HepG2 (cell line): ENCODE measurements around the gene NBR1. TPM values are rescaled to one million over a fixed set of nuclear protein-coding genes. Genes with fewer than 3 reads are reported as not detected.

Experiments used
- BRF2 ChIP-seq: sonication (generic); formaldehyde crosslinking; IDR thresholded peaks from 2 replicates; pipeline ENCODE4 v1.8.1; 2022; ENCODE audit warnings: mild to moderate bottlenecking, missing genetic modification reagents
- HHEX ChIP-seq: IDR thresholded peaks from 2 replicates; pipeline ENCODE4 v1.6.1; 2016; ENCODE audit warnings: control low read depth
- HOXD1 ChIP-seq: sonication (generic); formaldehyde crosslinking; IDR thresholded peaks from 2 replicates; pipeline ENCODE4 v1.5.0; 2020; ENCODE audit warnings: missing genetic modification reagents
- KDM3A ChIP-seq: IDR thresholded peaks from 2 replicates; pipeline ENCODE4 v1.6.1; 2018; ENCODE audit warnings: low read depth, missing compliant biosample characterization
- MAFG ChIP-seq: sonication (generic); formaldehyde crosslinking; IDR thresholded peaks from 2 replicates; pipeline ENCODE4 v1.5.1; 2020; ENCODE audit warnings: mild to moderate bottlenecking, missing genetic modification reagents
- MIER3 ChIP-seq: IDR thresholded peaks from 2 replicates; pipeline ENCODE4 v1.6.1; 2016; ENCODE audit warnings: missing compliant biosample characterization, borderline replicate concordance
- RBFOX2 ChIP-seq: fragments of 200-400 bp; formaldehyde crosslinking; IDR thresholded peaks from 2 replicates; pipeline ENCODE4 v1.6.1; 2017; ENCODE audit warnings: low read depth, mild to moderate bottlenecking, low read length
- SNRNP70 ChIP-seq: fragments of 200-400 bp; formaldehyde crosslinking; IDR thresholded peaks from 2 replicates; pipeline ENCODE4 v1.6.1; 2017; ENCODE audit warnings: mild to moderate bottlenecking, low read depth, low read length, moderate library complexity
- TBL1XR1 ChIP-seq: fragments of 150-350 bp; IDR thresholded peaks from 2 replicates; pipeline ENCODE4 v1.6.1; 2014; ENCODE audit warnings: borderline replicate concordance, low read length; ENCODE audit not compliant: partially characterized antibody
- ZNF12 ChIP-seq: sonication (generic); formaldehyde crosslinking; IDR thresholded peaks from 2 replicates; pipeline ENCODE4 v1.5.0; 2020; ENCODE audit warnings: missing genetic modification reagents
- ZNF136 ChIP-seq: sonication (generic); formaldehyde crosslinking; IDR thresholded peaks from 2 replicates; pipeline ENCODE4 v1.8.1; 2022; ENCODE audit warnings: low read depth, mild to moderate bottlenecking, moderate library complexity, missing genetic modification reagents
- ZNF605 ChIP-seq: sonication (generic); formaldehyde crosslinking; IDR thresholded peaks from 2 replicates; pipeline ENCODE4 v1.8.0; 2022; ENCODE audit warnings: mild to moderate bottlenecking, missing genetic modification reagents
- ZNF652 ChIP-seq: IDR thresholded peaks from 2 replicates; pipeline ENCODE4 v1.6.1; 2016; ENCODE audit warnings: low read depth, borderline replicate concordance
- ZNF724P ChIP-seq: sonication (generic); formaldehyde crosslinking; IDR thresholded peaks from 2 replicates; pipeline ENCODE4 v1.8.0; 2022; ENCODE audit warnings: missing genetic modification reagents, borderline replicate concordance
- ZSCAN31 ChIP-seq: sonication (generic); formaldehyde crosslinking; IDR thresholded peaks from 2 replicates; pipeline ENCODE4 v1.5.0; 2020; ENCODE audit warnings: low read depth, mild to moderate bottlenecking, missing genetic modification reagents
- ZSCAN9 ChIP-seq: IDR thresholded peaks from 2 replicates; pipeline ENCODE4 v1.6.1; 2016; ENCODE audit warnings: borderline replicate concordance
- polyA plus RNA-seq, 8 experiments: library from polyadenylated mRNA; depleted of rRNA in 3 of 8; stranded (reverse) in 7 of 8; unstranded in 1 of 8; fragments of >200 nt; fragmentation: Illumina TruSeq in 4 of 8; extraction: Trizol in 4 of 8; gene quantifications; 2 replicates each; pipeline versions ENCODE4 v1.2.1 to v1.2.3, GENCODE V29; 2011 to 2016; ENCODE audit warnings: low read depth in 4 of 8, missing spikeins in 1 of 8, mixed read lengths in 1 of 8; ENCODE audit not compliant: insufficient read depth in 1 of 8
- total RNA-seq, 5 experiments: library from RNA; depleted of rRNA; stranded (reverse); fragments of >200 nt; fragmentation: Illumina TruSeq; extraction: Trizol; gene quantifications; 2 replicates each; pipeline ENCODE4 v1.2.3, GENCODE V29; 2016; ENCODE audit warnings: low read depth in 1 of 5
- TF ChIP-seq, protein P1 (sequence below), 2 experiments: IDR thresholded peaks; 2 replicates each; pipeline ENCODE4 v1.6.1; 2011 to 2012; ENCODE audit warnings: low read length in 2 of 2, borderline replicate concordance in 1 of 2, low read depth in 1 of 2, mild to moderate bottlenecking in 1 of 2, moderate library complexity in 1 of 2
- TF ChIP-seq, protein P2 (sequence below): sonication (generic); formaldehyde crosslinking; IDR thresholded peaks from 2 replicates; pipeline ENCODE4 v1.4.0; 2020; ENCODE audit warnings: mild to moderate bottlenecking, missing genetic modification reagents, borderline replicate concordance
- TF ChIP-seq, protein P3 (sequence below): sonication (generic); formaldehyde crosslinking; IDR thresholded peaks from 2 replicates; pipeline ENCODE4 v1.4.0; 2020; ENCODE audit warnings: missing genetic modification reagents, borderline replicate concordance

The NBR1 gene
- total and polyA plus RNA-seq, 2 of the 13 experiments (the other 11 are each of a cell fraction or from before 2014, with no cell fraction given) = 51.7 to 121 TPM

DNA sequence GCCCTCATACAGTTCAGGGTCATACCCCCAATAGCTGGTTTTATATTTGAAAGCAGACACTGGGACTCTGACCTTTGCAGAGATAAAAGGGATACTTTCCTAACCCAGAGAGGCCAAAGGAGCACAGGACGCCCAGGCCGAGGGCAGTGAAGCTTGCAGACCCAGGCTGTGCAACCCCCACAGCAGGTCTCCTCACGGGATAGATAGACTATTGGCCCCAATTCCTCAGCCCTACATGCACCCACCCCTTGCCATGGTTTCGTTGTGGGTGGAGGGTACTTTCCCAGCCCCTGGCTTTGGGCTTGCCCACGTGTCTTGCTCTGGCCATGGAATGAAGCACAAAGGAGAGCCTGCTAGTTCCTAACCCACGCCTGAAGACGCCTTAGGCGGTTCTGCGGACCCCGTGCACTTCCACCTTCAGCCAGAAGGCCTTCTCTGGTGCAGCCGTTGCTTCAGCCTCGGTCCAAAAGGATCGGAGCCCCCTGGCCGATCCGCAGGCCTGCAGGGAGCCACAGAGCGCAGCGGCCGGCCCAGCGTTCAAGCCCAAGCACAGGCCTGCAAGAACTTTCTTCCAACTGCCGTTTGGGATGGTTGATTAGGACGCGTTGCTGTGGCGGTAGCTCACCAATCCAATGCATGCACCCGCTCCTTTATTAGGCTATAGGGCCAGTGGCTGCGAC is 36.1 kb upstream of the NBR1 start (continued):
- TF ChIP-seq, protein P1, sequence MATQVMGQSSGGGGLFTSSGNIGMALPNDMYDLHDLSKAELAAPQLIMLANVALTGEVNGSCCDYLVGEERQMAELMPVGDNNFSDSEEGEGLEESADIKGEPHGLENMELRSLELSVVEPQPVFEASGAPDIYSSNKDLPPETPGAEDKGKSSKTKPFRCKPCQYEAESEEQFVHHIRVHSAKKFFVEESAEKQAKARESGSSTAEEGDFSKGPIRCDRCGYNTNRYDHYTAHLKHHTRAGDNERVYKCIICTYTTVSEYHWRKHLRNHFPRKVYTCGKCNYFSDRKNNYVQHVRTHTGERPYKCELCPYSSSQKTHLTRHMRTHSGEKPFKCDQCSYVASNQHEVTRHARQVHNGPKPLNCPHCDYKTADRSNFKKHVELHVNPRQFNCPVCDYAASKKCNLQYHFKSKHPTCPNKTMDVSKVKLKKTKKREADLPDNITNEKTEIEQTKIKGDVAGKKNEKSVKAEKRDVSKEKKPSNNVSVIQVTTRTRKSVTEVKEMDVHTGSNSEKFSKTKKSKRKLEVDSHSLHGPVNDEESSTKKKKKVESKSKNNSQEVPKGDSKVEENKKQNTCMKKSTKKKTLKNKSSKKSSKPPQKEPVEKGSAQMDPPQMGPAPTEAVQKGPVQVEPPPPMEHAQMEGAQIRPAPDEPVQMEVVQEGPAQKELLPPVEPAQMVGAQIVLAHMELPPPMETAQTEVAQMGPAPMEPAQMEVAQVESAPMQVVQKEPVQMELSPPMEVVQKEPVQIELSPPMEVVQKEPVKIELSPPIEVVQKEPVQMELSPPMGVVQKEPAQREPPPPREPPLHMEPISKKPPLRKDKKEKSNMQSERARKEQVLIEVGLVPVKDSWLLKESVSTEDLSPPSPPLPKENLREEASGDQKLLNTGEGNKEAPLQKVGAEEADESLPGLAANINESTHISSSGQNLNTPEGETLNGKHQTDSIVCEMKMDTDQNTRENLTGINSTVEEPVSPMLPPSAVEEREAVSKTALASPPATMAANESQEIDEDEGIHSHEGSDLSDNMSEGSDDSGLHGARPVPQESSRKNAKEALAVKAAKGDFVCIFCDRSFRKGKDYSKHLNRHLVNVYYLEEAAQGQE (IDR thresholded peaks at IDR 0.05; ENCODE audit: borderline replicate concordance in 1 of 2, low read depth in 1 of 2, low read length in 2 of 2) = no peak
- no peak for TF ChIP-seq ZNF724P
- TF ChIP-seq MAFG (CRISPR knock-in tag) = no peak
- TF ChIP-seq BRF2 = no peak
- TF ChIP-seq TBL1XR1 = peak; percentile 81
- TF ChIP-seq ZNF12 = no peak
- no peak for TF ChIP-seq HOXD1 (CRISPR knock-in tag)
- TF ChIP-seq ZSCAN31 (CRISPR knock-in tag) = peak; percentile 48; the same call in 1 of the 2 replicates
- TF ChIP-seq ZNF652 (CRISPR knock-in tag) = no peak
- no peak for TF ChIP-seq MIER3 (CRISPR knock-in tag)
- no peak for TF ChIP-seq KDM3A
- TF ChIP-seq SNRNP70 = no peak
- no peak; the same call in 1 of the 2 replicates for TF ChIP-seq HHEX (CRISPR knock-in tag)
- TF ChIP-seq ZNF136 (CRISPR knock-in tag) = no peak; the same call in 1 of the 2 replicates
- TF ChIP-seq, protein P2, sequence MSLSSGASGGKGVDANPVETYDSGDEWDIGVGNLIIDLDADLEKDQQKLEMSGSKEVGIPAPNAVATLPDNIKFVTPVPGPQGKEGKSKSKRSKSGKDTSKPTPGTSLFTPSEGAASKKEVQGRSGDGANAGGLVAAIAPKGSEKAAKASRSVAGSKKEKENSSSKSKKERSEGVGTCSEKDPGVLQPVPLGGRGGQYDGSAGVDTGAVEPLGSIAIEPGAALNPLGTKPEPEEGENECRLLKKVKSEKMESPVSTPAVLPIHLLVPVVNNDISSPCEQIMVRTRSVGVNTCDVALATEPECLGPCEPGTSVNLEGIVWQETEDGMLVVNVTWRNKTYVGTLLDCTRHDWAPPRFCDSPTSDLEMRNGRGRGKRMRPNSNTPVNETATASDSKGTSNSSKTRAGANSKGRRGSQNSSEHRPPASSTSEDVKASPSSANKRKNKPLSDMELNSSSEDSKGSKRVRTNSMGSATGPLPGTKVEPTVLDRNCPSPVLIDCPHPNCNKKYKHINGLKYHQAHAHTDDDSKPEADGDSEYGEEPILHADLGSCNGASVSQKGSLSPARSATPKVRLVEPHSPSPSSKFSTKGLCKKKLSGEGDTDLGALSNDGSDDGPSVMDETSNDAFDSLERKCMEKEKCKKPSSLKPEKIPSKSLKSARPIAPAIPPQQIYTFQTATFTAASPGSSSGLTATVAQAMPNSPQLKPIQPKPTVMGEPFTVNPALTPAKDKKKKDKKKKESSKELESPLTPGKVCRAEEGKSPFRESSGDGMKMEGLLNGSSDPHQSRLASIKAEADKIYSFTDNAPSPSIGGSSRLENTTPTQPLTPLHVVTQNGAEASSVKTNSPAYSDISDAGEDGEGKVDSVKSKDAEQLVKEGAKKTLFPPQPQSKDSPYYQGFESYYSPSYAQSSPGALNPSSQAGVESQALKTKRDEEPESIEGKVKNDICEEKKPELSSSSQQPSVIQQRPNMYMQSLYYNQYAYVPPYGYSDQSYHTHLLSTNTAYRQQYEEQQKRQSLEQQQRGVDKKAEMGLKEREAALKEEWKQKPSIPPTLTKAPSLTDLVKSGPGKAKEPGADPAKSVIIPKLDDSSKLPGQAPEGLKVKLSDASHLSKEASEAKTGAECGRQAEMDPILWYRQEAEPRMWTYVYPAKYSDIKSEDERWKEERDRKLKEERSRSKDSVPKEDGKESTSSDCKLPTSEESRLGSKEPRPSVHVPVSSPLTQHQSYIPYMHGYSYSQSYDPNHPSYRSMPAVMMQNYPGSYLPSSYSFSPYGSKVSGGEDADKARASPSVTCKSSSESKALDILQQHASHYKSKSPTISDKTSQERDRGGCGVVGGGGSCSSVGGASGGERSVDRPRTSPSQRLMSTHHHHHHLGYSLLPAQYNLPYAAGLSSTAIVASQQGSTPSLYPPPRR (CRISPR knock-in tag) = peak; percentile 70; the same call in 1 of the 2 replicates
- TF ChIP-seq ZSCAN9 = no peak
- TF ChIP-seq, protein P3, sequence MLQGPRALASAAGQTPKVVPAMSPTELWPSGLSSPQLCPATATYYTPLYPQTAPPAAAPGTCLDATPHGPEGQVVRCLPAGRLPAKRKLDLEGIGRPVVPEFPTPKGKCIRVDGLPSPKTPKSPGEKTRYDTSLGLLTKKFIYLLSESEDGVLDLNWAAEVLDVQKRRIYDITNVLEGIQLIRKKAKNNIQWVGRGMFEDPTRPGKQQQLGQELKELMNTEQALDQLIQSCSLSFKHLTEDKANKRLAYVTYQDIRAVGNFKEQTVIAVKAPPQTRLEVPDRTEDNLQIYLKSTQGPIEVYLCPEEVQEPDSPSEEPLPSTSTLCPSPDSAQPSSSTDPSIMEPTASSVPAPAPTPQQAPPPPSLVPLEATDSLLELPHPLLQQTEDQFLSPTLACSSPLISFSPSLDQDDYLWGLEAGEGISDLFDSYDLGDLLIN (CRISPR knock-in tag) = no peak
- peak; percentile 80; the same call in 1 of the 2 replicates for TF ChIP-seq ZNF605
- peak; percentile 70; the same call in 1 of the 2 replicates for TF ChIP-seq RBFOX2
